ENCODE data around the gene EPHA4.

The EPHA4 gene

DNA sequence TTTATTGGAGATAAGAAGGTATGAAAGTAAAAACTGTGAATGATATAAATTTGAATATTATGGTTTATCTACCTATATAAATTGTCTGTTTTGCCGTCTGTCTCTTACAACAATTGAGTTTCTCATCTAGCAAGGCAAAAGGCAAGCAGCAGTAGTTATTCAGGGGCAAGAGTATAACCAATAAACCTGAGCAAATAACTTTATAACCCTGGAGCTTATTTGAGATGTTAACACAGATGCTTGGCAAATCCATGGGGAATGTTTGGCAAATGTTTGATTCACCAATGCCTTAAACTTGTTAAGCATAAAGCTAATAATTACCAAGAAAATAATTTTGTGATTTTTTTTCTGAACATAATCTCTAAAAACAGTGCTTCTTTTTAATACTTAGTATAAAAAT is 9.9 kb upstream of the EPHA4 start:
- Histone ChIP-seq H3K9me2 (replicated peaks; ENCODE audit: insufficient read depth, low read length) (no peaks in the 10 kb centered on the region), H2AFZ (ENCODE audit: low read length) (no peak overlapping the region), H3K36me3 (replicated peaks; ENCODE audit: insufficient read depth, low read length) (no peaks in the 10 kb centered on the region), H3K27me3 (replicated peaks; ENCODE audit: insufficient read depth, low read length) (no peaks in the 10 kb centered on the region), H3K9ac (ENCODE audit: low read length) (no peak overlapping the region), H3K4me1 (ENCODE audit: low read length) (no peaks in the 10 kb centered on the region), H3K27ac (ENCODE audit: low read length) (no peak overlapping the region), H3F3A (ENCODE audit: insufficient read depth, low read length) (no peaks in the 10 kb centered on the region), H4K20me1 (ENCODE audit: insufficient read depth, low read length) (no peaks in the 10 kb centered on the region), H3K79me2 (ENCODE audit: low read length) (no peaks in the 10 kb centered on the region), H3K4me2 (ENCODE audit: low read depth, low read length) (no peak overlapping the region), H3K4me3 (ENCODE audit: low read length) (no peak overlapping the region), H3K9me3 (replicated peaks; ENCODE audit: insufficient read depth, low read length) (no peaks in the 10 kb centered on the region)
- no peak for TF ChIP-seq EZH2 (optimal IDR thresholded peaks at IDR 0.05; ENCODE audit: low read depth, low read length)
- TF ChIP-seq EZH2phosphoT487 (IDR thresholded peaks at IDR 0.05; ENCODE audit: low read length) = no peak
- no peak for TF ChIP-seq CTCF (IDR thresholded peaks at IDR 0.05; ENCODE audit: low read length)
- DNase-seq = no peak

DNA sequence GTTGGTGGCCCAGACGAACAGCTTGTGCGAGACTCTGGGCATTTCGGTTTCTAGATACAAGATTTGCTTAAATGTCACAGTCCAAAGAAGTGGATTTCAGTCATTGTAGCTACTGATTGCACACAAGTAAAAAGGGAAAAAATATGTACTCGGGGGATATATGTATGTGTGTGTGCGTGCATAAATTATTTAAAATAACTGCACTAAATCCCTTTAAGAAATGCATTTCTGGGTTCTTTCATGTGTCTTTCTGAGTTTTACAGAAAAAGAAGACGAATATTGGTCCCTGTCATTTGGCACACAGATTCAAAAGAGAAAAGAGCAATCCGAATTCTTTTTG is 2.1 kb upstream of the EPHA4 start:
- no peaks in the 10 kb centered on the region; the same call in 1 of the 2 replicates for H3F3A ChIP-seq (ENCODE audit: insufficient read depth, low read length)
- no peaks in the 10 kb centered on the region for H3K9me3 ChIP-seq (replicated peaks; ENCODE audit: insufficient read depth, low read length)
- H3K36me3 ChIP-seq (replicated peaks; ENCODE audit: insufficient read depth, low read length) = no peaks in the 10 kb centered on the region
- no peak overlapping the region for H3K9ac ChIP-seq (ENCODE audit: low read length)
- no peaks in the 10 kb centered on the region for H4K20me1 ChIP-seq (ENCODE audit: insufficient read depth, low read length)
- peak overlapping the region; percentile 74 for H2AFZ ChIP-seq (ENCODE audit: low read length)
- no peak for DNase-seq
- peaks cover 23% of the 10 kb centered on the region for H3K27me3 ChIP-seq (replicated peaks; ENCODE audit: insufficient read depth, low read length)
- peak overlapping the region; percentile 99 for H3K4me2 ChIP-seq (ENCODE audit: low read depth, low read length)
- H3K9me2 ChIP-seq (replicated peaks; ENCODE audit: insufficient read depth, low read length) = no peaks in the 10 kb centered on the region
- H3K27ac ChIP-seq (ENCODE audit: low read length) = no peak overlapping the region
- TF ChIP-seq EZH2 (optimal IDR thresholded peaks at IDR 0.05; ENCODE audit: low read depth, low read length) (no peak), EZH2phosphoT487 (IDR thresholded peaks at IDR 0.05; ENCODE audit: low read length) (no peak), CTCF (IDR thresholded peaks at IDR 0.05; ENCODE audit: low read length) (no peak)
- H3K4me3 ChIP-seq (ENCODE audit: low read length) = peak overlapping the region; percentile 68
- no peaks in the 10 kb centered on the region for H3K79me2 ChIP-seq (ENCODE audit: low read length)
- H3K4me1 ChIP-seq (ENCODE audit: low read length) = 0 out of 2 replicates have a peak, but pooled peaks cover 3% of the 10 kb centered on the region

GRCh38 chr2:221573430-221574230 is 1.5 kb upstream of the EPHA4 start:
- Histone ChIP-seq H3K36me3 (replicated peaks; ENCODE audit: insufficient read depth, low read length) (no peaks in the 10 kb centered on the region), H3K79me2 (ENCODE audit: low read length) (no peaks in the 10 kb centered on the region), H3K9me2 (replicated peaks; ENCODE audit: insufficient read depth, low read length) (no peaks in the 10 kb centered on the region), H3K4me1 (ENCODE audit: low read length) (0 out of 2 replicates have a peak, but pooled peaks cover 3% of the 10 kb centered on the region), H3K9me3 (replicated peaks; ENCODE audit: insufficient read depth, low read length) (no peaks in the 10 kb centered on the region), H2AFZ (ENCODE audit: low read length) (peak overlapping the region; percentile 74), H3K4me2 (ENCODE audit: low read depth, low read length) (peak overlapping the region; percentile 99), H3K27me3 (replicated peaks; ENCODE audit: insufficient read depth, low read length) (peaks cover 23% of the 10 kb centered on the region), H3F3A (ENCODE audit: insufficient read depth, low read length) (no peaks in the 10 kb centered on the region; the same call in 1 of the 2 replicates), H3K27ac (ENCODE audit: low read length) (no peak overlapping the region), H3K4me3 (ENCODE audit: low read length) (peak overlapping the region; percentile 68), H4K20me1 (ENCODE audit: insufficient read depth, low read length) (no peaks in the 10 kb centered on the region), H3K9ac (ENCODE audit: low read length) (no peak overlapping the region)
- TF ChIP-seq CTCF (IDR thresholded peaks at IDR 0.05; ENCODE audit: low read length) (peak; percentile 87), EZH2 (optimal IDR thresholded peaks at IDR 0.05; ENCODE audit: low read depth, low read length) (no peak)
- DNase-seq = peak; percentile 75
